Pons (tissue), 1 donor: ENCODE measurements around the gene KCNK10.

Experiments
- DNase-seq: peaks from one replicate; pipeline ENCODE4 v3.0.0-alpha.2; 2016; ENCODE audit warnings: low spot score

The KCNK10 gene

GRCh38 chr14:88321692-88322503, 1.2 kb downstream of the KCNK10 start:
- DNase-seq, result no peak

- DNase-seq, result no peak
Observed at GRCh38 chr14:88318406-88318805, 4.7 kb downstream of the KCNK10 start.

- DNase-seq, result no peak
Observed at GRCh38 chr14:88316521-88316920, 6.5 kb downstream of the KCNK10 start.

GRCh38 chr14:88312257-88312656, 10.8 kb downstream of the KCNK10 start:
- DNase-seq, result no peak

- no peak for DNase-seq
Observed at GRCh38 chr14:88311780-88312179, 11.3 kb downstream of the KCNK10 start.

GRCh38 chr14:88310449-88310848, 12.6 kb downstream of the KCNK10 start:
- DNase-seq, result no peak

- DNase-seq, result no peak
Observed at GRCh38 chr14:88310021-88310420, 13.0 kb downstream of the KCNK10 start.

GRCh38 chr14:88305528-88306322, 17.3 kb downstream of the KCNK10 start:
- no peak for DNase-seq

GRCh38 chr14:88303041-88303440, 20.0 kb downstream of the KCNK10 start:
- DNase-seq, result no peak

- no peak for DNase-seq
Observed at GRCh38 chr14:88301381-88301780, 21.7 kb downstream of the KCNK10 start.

GRCh38 chr14:88300817-88301216, 22.3 kb downstream of the KCNK10 start:
- no peak for DNase-seq

- peak; percentile 76 for DNase-seq
Observed at GRCh38 chr14:88299865-88300530, 23.1 kb downstream of the KCNK10 start.

- DNase-seq, result peak; percentile 54
Observed at GRCh38 chr14:88297306-88297705, 25.8 kb downstream of the KCNK10 start.

- DNase-seq, result no peak
Observed at GRCh38 chr14:88296351-88296750, 26.7 kb downstream of the KCNK10 start.

- DNase-seq, result no peak
Observed at GRCh38 chr14:88289996-88290395, 33.1 kb downstream of the KCNK10 start.

- no peak for DNase-seq
Observed at GRCh38 chr14:88289234-88289633, 33.8 kb downstream of the KCNK10 start.

- DNase-seq, result no peak
Observed at GRCh38 chr14:88286309-88286708, 36.8 kb downstream of the KCNK10 start.

GRCh38 chr14:88281447-88281846, 41.6 kb downstream of the KCNK10 start:
- no peak for DNase-seq

GRCh38 chr14:88276923-88277596, 46.0 kb downstream of the KCNK10 start:
- no peak for DNase-seq

- no peak for DNase-seq
Observed at GRCh38 chr14:88272390-88273269, 50.4 kb downstream of the KCNK10 start.

- DNase-seq, result no peak
Observed at GRCh38 chr14:88271205-88271604, 51.9 kb downstream of the KCNK10 start.
